GM10266 (cell line): Measurements from ENCODE around the gene ST3GAL3.

ENCODE experiments used
- DNase-seq: peaks from one replicate; pipeline ENCODE4 v3.0.0; 2012; ENCODE audit errors: extremely low spot score
- TF ChIP-seq, protein P1 (sequence below): IDR thresholded peaks from 2 replicates; pipeline ENCODE4 v1.5.1; 2012; ENCODE audit warnings: mild to moderate bottlenecking, low read depth; ENCODE audit not compliant: control insufficient read depth, insufficient read depth; ENCODE audit errors: missing control alignments

The ST3GAL3 gene

DNA sequence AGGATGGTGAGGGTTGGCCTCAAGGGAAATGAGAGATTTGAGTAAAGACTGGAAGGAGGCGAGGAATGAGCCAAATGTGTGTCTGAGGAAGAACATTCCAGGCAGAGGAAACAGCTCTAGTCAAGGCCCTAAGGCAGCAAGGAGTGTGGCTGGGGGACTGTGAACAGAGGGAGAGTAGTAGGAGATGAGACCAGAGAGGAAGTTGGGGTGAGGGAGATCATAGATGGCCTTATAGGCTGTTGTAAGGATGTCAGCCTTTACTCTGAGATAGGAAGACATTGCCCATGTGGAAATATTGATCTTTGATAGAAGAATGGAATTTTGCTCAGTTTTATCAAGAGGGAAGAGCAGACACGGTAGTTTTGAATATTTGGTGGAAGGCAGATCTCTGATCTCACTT is 171.1 kb downstream of the ST3GAL3 start:
- DNase-seq: no peak
- TF ChIP-seq, protein P1, sequence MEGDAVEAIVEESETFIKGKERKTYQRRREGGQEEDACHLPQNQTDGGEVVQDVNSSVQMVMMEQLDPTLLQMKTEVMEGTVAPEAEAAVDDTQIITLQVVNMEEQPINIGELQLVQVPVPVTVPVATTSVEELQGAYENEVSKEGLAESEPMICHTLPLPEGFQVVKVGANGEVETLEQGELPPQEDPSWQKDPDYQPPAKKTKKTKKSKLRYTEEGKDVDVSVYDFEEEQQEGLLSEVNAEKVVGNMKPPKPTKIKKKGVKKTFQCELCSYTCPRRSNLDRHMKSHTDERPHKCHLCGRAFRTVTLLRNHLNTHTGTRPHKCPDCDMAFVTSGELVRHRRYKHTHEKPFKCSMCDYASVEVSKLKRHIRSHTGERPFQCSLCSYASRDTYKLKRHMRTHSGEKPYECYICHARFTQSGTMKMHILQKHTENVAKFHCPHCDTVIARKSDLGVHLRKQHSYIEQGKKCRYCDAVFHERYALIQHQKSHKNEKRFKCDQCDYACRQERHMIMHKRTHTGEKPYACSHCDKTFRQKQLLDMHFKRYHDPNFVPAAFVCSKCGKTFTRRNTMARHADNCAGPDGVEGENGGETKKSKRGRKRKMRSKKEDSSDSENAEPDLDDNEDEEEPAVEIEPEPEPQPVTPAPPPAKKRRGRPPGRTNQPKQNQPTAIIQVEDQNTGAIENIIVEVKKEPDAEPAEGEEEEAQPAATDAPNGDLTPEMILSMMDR: no peak

DNA sequence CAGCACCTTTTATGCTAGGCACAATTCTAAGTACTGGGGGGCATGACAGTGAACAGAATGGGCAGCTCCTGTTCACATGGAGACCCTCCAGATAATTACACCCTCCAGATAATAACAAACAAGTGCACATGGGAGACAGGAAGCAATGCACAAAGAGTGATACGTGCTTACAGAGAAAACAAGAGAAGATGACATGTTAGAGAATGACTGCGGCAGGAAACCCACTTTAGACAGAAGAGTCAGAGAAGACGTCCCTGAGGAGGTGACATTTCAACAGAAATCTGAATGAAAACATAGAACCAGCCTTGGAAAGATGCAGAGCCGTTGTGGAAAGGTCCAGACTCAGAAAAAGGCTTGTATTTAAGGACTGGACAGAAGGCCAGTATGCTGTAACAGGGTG is 171.5 kb downstream of the ST3GAL3 start:
- TF ChIP-seq, protein P1: no peak
- DNase-seq: no peak

DNA sequence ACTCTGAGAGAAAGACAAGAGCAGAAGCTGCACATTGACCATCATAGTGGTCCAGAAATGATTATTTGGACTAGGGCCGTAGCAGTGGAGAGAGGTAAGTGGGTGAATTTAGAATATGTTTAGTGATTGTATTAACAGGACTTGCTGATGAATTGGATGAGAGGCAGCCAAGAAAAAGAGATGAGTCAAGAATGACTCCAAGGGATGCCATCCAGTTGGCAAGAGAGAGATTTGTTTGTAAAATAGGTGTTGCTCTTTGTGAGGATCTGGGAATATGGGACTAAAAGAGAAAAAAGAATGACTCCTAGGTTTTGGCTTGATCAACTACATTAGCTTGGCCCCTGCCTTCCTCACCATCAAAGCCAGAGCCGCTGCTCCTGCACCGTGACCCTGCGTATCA is 172.1 kb downstream of the ST3GAL3 start:
- DNase-seq: no peak
- TF ChIP-seq, protein P1: no peak

DNA sequence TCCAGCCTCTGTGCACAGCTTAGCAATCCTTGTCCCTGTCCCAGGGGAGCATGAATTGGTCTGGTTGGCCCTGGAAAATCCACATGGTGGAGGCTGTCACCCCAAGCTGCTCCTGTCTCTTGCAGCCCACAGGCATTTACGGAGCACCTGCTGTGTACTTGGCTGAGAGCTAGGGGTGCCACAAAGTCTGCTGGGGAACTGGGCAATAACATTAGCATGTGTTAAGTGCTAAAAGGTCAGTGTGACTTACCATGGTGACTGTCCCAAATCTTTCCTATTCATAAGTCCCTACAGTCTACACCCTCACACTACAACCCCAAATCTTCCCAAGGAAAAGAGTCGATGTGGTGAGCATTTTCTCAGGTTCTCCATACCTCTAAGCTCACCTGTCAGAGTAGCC is 172.7 kb downstream of the ST3GAL3 start:
- no peak for DNase-seq
- TF ChIP-seq, protein P1: no peak

DNA sequence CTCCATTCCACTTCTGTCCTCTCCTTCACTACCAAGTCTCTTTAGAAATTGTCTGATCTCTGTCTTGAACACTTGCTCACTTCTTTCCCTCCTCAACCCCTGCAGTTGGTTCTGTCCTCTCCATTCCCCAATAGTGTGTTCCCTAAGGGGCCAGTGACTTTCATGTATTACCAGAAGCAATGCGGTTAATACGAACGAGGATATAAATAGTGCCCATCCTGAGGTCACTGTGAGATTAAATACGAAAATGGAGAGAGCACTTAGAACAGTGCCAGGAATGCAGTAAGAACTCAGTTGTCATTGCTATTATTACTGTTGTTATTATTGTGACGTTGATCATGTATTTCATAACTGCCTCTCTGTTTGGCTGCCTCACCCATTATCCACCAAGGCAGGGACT is 173.3 kb downstream of the ST3GAL3 start:
- no peak for DNase-seq
- TF ChIP-seq, protein P1: no peak

DNA sequence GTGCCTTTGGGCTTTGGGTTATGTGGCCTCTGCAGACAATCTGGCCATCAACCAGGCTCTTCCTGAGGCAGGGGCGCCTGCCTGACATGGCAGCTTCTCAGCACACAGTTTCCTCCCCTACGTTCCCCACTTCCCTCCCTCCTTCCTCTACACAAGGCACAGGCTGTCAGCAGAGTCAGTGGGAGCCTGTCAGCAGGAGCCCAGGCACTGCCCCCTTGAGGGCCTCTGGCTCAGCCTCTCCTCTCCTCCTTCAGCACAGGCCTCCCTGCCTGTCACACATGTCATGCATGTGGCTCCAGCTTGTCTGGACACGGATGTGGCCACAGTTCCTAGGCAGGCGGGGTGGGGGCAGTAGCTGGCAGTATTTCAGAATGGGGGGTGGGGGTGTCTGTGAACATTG is 174.1 kb downstream of the ST3GAL3 start:
- TF ChIP-seq, protein P1: no peak
- DNase-seq: no peak

DNA sequence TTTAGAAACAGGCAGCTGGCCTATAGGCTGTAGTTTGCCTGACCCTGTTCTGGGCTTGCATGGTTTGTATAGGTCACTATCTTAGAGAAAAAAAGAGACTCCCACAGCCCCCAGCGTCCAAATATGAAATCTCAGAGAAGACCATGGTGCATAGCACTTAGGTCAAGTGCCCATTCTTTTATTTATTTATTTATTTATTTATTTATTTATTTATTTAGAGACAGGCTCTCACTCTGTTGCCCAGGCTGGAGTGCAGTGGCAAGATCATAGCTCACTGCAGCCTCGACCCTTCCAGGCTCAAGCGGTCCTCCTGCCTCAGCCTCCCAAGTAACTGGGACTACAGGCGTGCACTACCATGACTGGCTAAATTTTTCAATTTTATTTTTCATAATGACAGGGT is 175.4 kb downstream of the ST3GAL3 start:
- no peak for DNase-seq
- TF ChIP-seq, protein P1: no peak
